SU-DHL-6 (cell line): ENCODE measurements around the gene ZNF346.

Experiments
- H2AFZ ChIP-seq: fragments of 200-600 bp; sonication (generic); 2 replicates; pipeline ENCODE4 v1.6.1; 2014; ENCODE audit warnings: low read depth, mild to moderate bottlenecking, moderate library complexity, mixed read lengths, antibody characterized with exemption, low read length; ENCODE audit not compliant: severe bottlenecking
- H3F3A ChIP-seq: fragments of 200-600 bp; shearing (Covaris generic); 2 replicates; pipeline ENCODE4 v1.6.0; 2016; ENCODE audit warnings: antibody characterized with exemption, mild to moderate bottlenecking; ENCODE audit not compliant: insufficient read depth
- H3K27ac ChIP-seq: fragments of 200-600 bp; sonication (generic); 2 replicates; pipeline ENCODE4 v1.5.1; 2016; ENCODE audit warnings: low read depth, mild to moderate bottlenecking, low read length, moderate library complexity, mixed read lengths
- H3K27me3 ChIP-seq: fragments of 200-600 bp; sonication (generic), shearing (Covaris generic); 2 replicates; pipeline ENCODE4 v1.6.0; 2014; ENCODE audit warnings: mild to moderate bottlenecking, low read length
- H3K36me3 ChIP-seq: fragments of 200-600 bp; sonication (generic); 2 replicates; pipeline ENCODE4 v1.6.1; 2014; ENCODE audit warnings: mild to moderate bottlenecking, low read length, mixed read lengths
- H3K4me2 ChIP-seq: fragments of 300-600, 200-600 bp; shearing (Covaris generic), sonication (generic); 2 replicates; pipeline ENCODE4 v1.6.0; 2014; ENCODE audit warnings: low read length, low read depth, mild to moderate bottlenecking; ENCODE audit not compliant: poor library complexity, severe bottlenecking
- H3K4me3 ChIP-seq: fragments of 200-600 bp; sonication (generic); 2 replicates; pipeline ENCODE4 v1.5.1; 2014; ENCODE audit warnings: antibody characterized with exemption, low read length, mild to moderate bottlenecking, mixed read lengths; ENCODE audit not compliant: insufficient read depth, poor library complexity, severe bottlenecking
- H3K79me2 ChIP-seq: fragments of 200-600 bp; sonication (generic); 2 replicates; pipeline ENCODE4 v1.6.1; 2014; ENCODE audit warnings: mild to moderate bottlenecking, low read length, moderate library complexity; ENCODE audit not compliant: insufficient read depth
- H3K9ac ChIP-seq: fragments of 200-600 bp; sonication (generic); 2 replicates; pipeline ENCODE4 v1.7.0; 2014; ENCODE audit warnings: mild to moderate bottlenecking, low read length
- H3K9me2 ChIP-seq: fragments of 200-600 bp; sonication (generic); replicated peaks from 2 replicates; pipeline ENCODE4 v1.6.1; 2014; ENCODE audit warnings: low read length; ENCODE audit not compliant: insufficient read depth
- H3K9me3 ChIP-seq: fragments of 200-600 bp; sonication (generic); 2 replicates; pipeline ENCODE4 v1.6.1; 2014; ENCODE audit warnings: low read length, mixed read lengths; ENCODE audit not compliant: insufficient read depth
- H4K20me1 ChIP-seq: fragments of 200-600 bp; sonication (generic); 2 replicates; pipeline ENCODE4 v1.6.1; 2014; ENCODE audit warnings: low read depth, mild to moderate bottlenecking, antibody characterized with exemption, low read length, moderate library complexity, mixed read lengths
- EZH2phosphoT487 ChIP-seq: fragments of 200-600 bp; sonication (generic), shearing (Covaris generic); conservative IDR thresholded peaks from 2 replicates; pipeline ENCODE4 v1.6.1; 2018; ENCODE audit warnings: mild to moderate bottlenecking, antibody characterized with exemption, low read length, moderate library complexity, mixed read lengths
- TF ChIP-seq, protein P1 (sequence below): fragments of 200-600 bp; sonication (generic); IDR thresholded peaks from one replicate; pipeline ENCODE4 v1.5.1; 2017; ENCODE audit warnings: antibody characterized with exemption, mild to moderate bottlenecking, low read length, moderate library complexity; ENCODE audit not compliant: insufficient read depth, poor library complexity, severe bottlenecking

The ZNF346 gene

DNA sequence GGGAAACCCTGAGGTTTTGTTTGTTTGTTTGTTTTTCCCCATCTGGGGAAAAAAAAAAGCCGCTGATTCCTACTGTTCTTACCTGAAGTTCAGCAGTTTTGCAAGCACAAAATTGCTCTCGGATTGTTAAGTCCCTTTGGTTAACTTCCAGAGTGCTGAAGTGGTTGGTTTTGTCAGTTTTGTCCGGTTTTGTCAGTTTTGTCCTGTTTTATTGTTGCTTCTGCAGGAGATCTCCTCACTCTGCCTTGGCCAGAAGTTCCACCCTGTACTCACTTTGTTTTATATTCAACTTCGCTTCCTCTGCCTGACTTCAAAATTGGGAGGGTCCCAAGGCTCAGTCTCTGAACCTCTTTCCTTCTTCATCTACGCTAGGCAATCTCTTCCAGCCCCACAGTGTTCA is 14.4 kb downstream of the ZNF346 start:
- no peak overlapping the region for H3K27ac ChIP-seq
- no peak for TF ChIP-seq EZH2phosphoT487
- TF ChIP-seq, protein P1, sequence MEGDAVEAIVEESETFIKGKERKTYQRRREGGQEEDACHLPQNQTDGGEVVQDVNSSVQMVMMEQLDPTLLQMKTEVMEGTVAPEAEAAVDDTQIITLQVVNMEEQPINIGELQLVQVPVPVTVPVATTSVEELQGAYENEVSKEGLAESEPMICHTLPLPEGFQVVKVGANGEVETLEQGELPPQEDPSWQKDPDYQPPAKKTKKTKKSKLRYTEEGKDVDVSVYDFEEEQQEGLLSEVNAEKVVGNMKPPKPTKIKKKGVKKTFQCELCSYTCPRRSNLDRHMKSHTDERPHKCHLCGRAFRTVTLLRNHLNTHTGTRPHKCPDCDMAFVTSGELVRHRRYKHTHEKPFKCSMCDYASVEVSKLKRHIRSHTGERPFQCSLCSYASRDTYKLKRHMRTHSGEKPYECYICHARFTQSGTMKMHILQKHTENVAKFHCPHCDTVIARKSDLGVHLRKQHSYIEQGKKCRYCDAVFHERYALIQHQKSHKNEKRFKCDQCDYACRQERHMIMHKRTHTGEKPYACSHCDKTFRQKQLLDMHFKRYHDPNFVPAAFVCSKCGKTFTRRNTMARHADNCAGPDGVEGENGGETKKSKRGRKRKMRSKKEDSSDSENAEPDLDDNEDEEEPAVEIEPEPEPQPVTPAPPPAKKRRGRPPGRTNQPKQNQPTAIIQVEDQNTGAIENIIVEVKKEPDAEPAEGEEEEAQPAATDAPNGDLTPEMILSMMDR, result no peak
- H3K9me2 ChIP-seq, result no peaks in the 10 kb centered on the region
- H3K9me3 ChIP-seq, result no peaks in the 10 kb centered on the region
- no peak overlapping the region for H3K4me3 ChIP-seq
- 0 out of 2 replicates have a peak, but pooled peaks cover 4% of the 10 kb centered on the region for H4K20me1 ChIP-seq
- peaks cover 77% of the 10 kb centered on the region for H3K79me2 ChIP-seq
- H3K9ac ChIP-seq, result no peak overlapping the region
- H3K36me3 ChIP-seq, result peaks cover 5% of the 10 kb centered on the region; the same call in 1 of the 2 replicates
- no peaks in the 10 kb centered on the region for H3K27me3 ChIP-seq
- H3F3A ChIP-seq, result no peaks in the 10 kb centered on the region
- no peak overlapping the region for H2AFZ ChIP-seq
- no peak overlapping the region for H3K4me2 ChIP-seq

DNA sequence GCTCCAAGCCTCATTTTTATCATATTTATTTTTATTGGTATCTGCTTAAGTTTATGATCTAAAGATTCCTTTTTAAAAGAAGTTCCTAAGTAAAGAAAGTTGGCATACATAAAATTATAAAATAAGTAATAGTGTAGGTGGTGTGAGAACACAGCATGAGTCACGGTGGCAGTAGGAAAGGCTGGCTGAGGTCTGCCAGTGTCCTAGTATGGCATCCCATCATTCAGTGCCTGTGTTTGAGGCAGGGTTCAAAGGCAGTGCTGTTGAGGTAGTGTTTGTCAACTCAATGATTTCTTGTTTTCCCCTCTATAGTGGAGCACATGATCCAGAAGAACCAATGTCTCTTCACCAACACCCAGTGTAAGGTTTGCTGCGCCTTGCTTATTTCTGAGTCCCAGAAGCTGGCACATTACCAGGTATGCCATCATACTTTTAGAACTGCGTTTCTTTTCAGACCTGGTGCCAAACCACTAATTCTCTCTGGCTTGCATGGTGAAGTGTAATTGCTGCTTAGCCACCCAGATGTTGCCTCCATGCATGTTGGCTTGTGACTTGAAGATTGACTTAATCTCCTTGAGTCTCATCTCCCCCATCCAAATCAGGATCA is 18.4 kb downstream of the ZNF346 start:
- no peaks in the 10 kb centered on the region for H3K9me3 ChIP-seq

DNA sequence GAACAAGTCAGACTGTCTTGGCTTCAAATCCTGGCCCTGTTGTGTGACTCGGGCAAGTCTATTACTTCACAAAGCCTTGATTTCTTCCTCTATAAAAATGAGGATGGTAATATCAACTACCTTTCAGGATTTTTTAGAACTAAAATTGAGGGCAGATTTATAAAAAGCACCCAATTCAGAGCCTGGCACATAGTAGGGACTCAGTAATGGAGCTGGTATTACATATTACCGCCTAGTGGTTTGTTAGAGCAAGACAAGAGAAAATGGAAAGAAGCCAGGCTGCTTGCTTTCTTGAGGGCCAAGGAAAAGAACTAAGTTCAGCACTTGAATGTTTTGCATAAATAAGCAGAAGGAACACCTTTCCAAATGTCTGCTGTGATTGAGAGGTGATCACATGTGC is 19.4 kb downstream of the ZNF346 start:
- Histone ChIP-seq H3K27ac (no peak overlapping the region), H3K4me3 (no peak overlapping the region), H3F3A (no peaks in the 10 kb centered on the region; the same call in 1 of the 2 replicates), H3K36me3 (peaks cover 16% of the 10 kb centered on the region), H2AFZ (no peak overlapping the region), H4K20me1 (no peaks in the 10 kb centered on the region), H3K79me2 (peaks cover 29% of the 10 kb centered on the region), H3K4me2 (no peak overlapping the region), H3K9me2 (no peaks in the 10 kb centered on the region), H3K9ac (no peak overlapping the region), H3K27me3 (no peaks in the 10 kb centered on the region), H3K9me3 (no peaks in the 10 kb centered on the region)
- no peak for TF ChIP-seq EZH2phosphoT487
- TF ChIP-seq, protein P1, result no peak

More for the DNA sequence above, 18.4 kb downstream of the ZNF346 start:
- Histone ChIP-seq H3K27me3 (no peaks in the 10 kb centered on the region), H3K4me3 (no peak overlapping the region), H3K9me2 (no peaks in the 10 kb centered on the region), H3K36me3 (peaks cover 10% of the 10 kb centered on the region), H3K9ac (no peak overlapping the region), H3K4me2 (no peak overlapping the region), H3F3A (no peaks in the 10 kb centered on the region), H3K79me2 (peaks cover 39% of the 10 kb centered on the region), H4K20me1 (no peaks in the 10 kb centered on the region), H2AFZ (no peak overlapping the region), H3K27ac (no peak overlapping the region)
- TF ChIP-seq EZH2phosphoT487, result no peak
- TF ChIP-seq, protein P1, result no peak
